ENCODE data around the gene RDH16.
A peak's percentile ranks its signal among the peaks of the same experiment; 100 is the strongest.

RDH16 gene

DNA sequence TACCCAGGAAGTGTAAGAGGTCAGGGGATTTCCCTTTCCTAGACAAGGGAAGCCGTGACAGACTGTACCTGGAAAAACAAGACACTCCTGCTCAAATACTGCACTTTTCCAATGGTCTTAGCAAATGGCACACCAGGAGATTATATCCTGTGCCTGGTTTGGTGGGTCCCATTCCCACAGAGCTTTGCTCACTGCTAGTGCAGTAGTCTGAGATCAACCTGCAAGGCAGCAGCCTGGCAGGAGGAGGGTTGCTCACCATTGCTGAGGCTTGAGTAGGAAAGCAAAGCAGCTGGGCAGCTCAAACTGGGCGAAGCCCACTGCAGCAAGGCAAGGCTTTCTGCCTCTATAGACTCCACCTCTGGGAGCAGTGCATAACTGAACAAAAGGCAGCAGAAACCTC, 1.0 kb upstream of the RDH16 start:
- no peak overlapping the region for H3K4me3 ChIP-seq (ENCODE audit: control insufficient read depth, low read depth, low read length)
- TF ChIP-seq CTCF (conservative IDR thresholded peaks at IDR 0.05; ENCODE audit: control insufficient read depth, insufficient read depth, low read depth, low read length): no peak
- no peak for DNase-seq (ENCODE audit: low read depth)

- DNase-seq (ENCODE audit: low read depth): peak; percentile 50
- no peak overlapping the region for H3K4me3 ChIP-seq (ENCODE audit: control insufficient read depth, low read depth, low read length)
- no peak for TF ChIP-seq CTCF (conservative IDR thresholded peaks at IDR 0.05; ENCODE audit: control insufficient read depth, insufficient read depth, low read depth, low read length)
These were observed 1.7 kb downstream of the RDH16 start for GRCh38 chr12:56955631-56956256.

GRCh38 chr12:56954958-56955355, 2.5 kb downstream of the RDH16 start:
- no peak overlapping the region for H3K4me3 ChIP-seq (ENCODE audit: control insufficient read depth, low read depth, low read length)
- DNase-seq (ENCODE audit: low read depth): no peak
- no peak for TF ChIP-seq CTCF (conservative IDR thresholded peaks at IDR 0.05; ENCODE audit: control insufficient read depth, insufficient read depth, low read depth, low read length)

DNA sequence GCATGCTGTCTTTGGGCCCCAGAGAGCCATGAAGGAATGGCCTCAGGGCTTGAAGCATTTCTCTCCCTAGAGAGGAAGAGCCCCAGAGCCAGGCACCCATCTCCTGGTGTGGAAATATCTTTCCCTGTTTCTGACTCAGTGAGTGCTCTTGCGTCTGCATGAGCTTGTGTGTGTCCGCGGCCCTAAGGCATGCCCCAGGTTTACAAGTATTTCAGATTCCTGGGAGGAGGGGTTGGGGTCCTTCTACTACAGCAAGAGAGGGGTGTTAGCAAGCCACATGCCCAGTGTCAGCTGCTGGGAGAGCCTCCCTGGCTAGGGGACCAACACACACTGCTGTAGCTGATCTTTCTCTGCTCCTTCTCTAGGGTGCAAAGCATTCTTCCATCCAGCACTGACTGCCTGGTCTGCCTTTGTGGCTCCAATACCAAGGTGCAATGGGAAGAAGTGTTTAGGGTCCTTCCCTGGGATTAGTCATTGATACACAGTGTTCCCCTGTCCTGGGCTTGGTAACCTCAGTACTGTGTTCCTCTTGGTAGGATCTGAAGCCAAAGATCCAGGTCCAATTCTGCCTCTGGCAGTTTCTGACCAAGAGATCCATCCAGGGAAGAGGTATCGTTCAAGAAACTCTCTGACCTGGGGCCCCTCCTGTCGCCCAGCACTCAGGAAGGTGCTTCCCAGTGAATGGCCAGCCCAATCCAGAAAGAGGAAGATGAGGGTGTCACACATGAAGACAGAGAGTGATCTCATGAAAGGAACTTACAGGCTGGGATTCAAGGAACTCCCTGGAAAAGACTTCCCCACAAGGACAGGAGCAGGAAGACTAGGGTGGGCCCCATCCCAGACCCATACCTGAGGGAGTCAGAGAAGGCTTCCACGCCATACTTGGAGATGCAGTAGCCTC, 3.1 kb downstream of the RDH16 start:
- DNase-seq (ENCODE audit: low read depth): no peak
- no peak overlapping the region for H3K4me3 ChIP-seq (ENCODE audit: control insufficient read depth, low read depth, low read length)
- TF ChIP-seq CTCF (conservative IDR thresholded peaks at IDR 0.05; ENCODE audit: control insufficient read depth, insufficient read depth, low read depth, low read length): no peak

DNA sequence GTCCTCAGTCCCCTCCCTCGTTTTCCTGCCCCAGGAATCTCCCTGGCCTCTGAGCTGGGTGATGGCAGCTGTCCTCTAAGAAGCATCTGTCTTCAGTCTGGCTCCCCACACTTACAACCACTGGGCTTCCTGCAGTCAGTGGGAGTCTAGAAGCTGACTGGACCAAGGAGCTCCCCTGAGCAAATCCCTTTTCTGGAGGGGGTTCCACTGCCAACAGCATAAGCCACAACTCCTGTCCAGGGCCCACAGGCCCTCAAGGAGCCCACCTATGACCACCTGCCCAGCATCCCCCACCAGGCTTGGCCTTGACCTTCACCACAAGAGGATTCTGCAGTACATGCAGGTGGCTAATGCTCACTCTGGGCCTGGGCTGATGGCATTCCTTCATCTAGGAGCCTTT, 4.1 kb downstream of the RDH16 start:
- DNase-seq (ENCODE audit: low read depth): no peak
- H3K4me3 ChIP-seq (ENCODE audit: control insufficient read depth, low read depth, low read length): no peak overlapping the region
- TF ChIP-seq CTCF (conservative IDR thresholded peaks at IDR 0.05; ENCODE audit: control insufficient read depth, insufficient read depth, low read depth, low read length): no peak

GRCh38 chr12:56951582-56952339, 5.6 kb downstream of the RDH16 start:
- TF ChIP-seq CTCF (conservative IDR thresholded peaks at IDR 0.05; ENCODE audit: control insufficient read depth, insufficient read depth, low read depth, low read length): no peak
- no peak for DNase-seq (ENCODE audit: low read depth)
- H3K4me3 ChIP-seq (ENCODE audit: control insufficient read depth, low read depth, low read length): no peak overlapping the region
